Thoracic aorta endothelial cell (primary cell): ENCODE results near the gene CTSE. TPM values are rescaled to one million over a fixed set of nuclear protein-coding genes. Genes with fewer than 3 reads are reported as not detected.

Experiments used
- total RNA-seq: library from RNA; depleted of rRNA; stranded (reverse); fragments of >200 nt; gene quantifications from 2 replicates; pipeline ENCODE4 v1.2.3, GENCODE V29; 2012

CTSE gene
- total RNA-seq = 0.36 TPM in 1 of 2 replicates, not detected in the other

DNA sequence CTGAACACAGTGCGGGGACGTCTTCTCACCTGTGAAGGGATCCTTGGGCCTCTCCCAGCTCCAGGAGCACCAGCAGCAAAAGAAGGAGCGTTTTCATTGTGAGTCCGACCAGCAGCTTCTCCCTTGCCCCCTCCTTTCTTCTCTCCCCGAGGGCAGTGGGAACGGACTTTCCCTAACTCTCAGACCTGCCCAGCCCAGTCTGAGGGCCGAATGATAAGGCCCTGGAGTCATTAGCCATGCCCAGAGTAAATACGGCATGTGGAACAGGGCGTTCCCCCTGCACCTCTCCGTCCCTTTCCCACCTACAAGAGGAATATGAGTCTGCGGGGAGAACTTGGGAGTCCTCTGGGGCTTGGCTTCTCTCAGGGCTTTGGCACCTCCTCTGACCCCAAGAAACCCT, at the start of gene CTSE:
TSS of gene CTSE (minus strand) at position 201 of the 400 bp plus-strand sequence. CDS start at position 97, 104 bp downstream.

DNA sequence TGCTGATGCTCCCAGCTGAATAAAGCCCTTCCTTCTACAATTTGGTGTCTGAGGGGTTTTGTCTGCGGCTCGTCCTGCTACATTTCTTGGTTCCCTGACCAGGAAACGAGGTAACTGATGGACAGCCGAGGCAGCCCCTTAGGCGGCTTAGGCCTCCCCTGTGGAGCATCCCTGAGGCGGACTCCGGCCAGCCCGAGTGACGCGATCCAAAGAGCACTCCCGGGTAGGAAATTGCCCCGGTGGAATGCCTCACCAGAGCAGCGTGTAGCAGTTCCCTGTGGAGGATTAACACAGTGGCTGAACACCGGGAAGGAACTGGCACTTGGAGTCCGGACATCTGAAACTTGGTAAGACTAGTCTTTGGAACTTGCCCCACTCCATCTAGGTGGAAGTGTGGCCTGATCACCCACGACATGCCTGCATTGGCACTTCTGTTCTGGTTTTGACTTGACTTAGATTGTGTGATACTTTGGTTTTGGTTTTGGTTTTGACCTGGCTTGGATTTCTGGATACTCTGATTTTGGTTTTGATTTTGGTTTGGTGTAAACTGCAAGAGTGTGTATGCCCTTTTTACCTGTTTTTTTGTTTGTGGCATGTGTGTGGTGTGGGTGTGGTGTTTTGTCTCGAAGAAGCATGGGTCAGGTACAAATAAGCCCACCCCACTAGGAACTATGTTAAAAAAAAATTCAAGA, 29.4 kb upstream of the CTSE start, which contains the start of gene RHEX:
TSS of gene RHEX (plus strand) at position 255 of the 692 bp plus-strand sequence. CDS start 44,656 bp downstream, outside the sequence.

DNA sequence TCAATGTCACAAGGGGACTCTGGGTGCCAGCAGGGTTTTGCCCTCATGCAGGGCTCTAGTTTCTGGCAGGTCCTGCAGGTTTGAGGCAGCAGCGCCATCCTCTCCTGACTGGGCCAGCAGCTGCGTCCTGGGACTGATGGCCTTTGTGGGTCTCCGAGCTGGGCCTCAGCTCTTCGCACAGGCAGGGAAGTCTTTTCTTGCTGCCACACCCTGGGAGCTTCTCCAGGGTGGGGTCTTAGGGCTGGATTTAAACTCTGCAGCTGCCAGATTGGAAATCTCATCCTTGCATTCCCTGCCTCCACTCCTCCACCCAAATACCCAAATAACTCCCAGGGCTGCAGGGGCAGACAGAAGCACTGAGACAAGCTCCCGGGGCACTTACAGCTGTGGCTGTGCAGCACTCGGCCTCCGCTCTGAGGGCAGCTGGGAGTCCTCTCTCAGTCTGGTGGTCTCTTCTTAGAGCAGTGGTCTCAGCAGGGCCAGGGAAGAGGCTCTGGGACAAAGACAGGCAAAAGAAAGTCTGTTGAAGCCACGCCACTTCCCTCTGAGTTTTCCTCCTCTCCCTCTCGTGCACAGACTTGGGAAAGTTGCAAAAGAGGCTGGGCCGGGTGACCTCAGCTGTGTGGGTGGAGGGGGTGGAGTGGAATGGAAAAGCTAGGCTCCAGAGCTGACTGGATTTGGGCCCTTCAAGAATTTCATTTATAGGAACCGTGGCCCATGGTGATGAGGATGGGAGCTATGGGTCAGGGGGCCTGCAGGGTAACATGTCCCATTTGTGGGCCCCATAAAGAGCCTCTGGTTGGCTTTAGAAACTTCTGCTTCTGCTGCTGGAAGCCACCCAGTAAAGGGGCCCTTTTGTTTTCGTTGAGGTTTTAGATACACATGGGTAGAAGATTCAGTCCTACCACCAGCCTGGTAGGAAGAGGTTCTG, 20.6 kb downstream of the CTSE start, which contains the start of gene RAB7B:
TSS of gene RAB7B (minus strand) at position 525 of the 931 bp plus-strand sequence. CDS start 9,260 bp downstream, outside the sequence.

Other genes starting within 250 kb of the CTSE start
- 23.9 and 24.5 TPM in 2 replicates for gene RAB29, start 248.4 kb downstream of the CTSE start, total RNA-seq
- gene SLC41A1, start 210.7 kb downstream of the CTSE start, total RNA-seq = 16.0 and 22.6 TPM in 2 replicates
- not detected in 2 replicates for gene PM20D1, start 173.8 kb downstream of the CTSE start, total RNA-seq
- 0.22 TPM in 1 of 2 replicates, not detected in the other for gene SLC26A9, start 80.4 kb downstream of the CTSE start, total RNA-seq
- gene RAB7B, start 20.5 kb downstream of the CTSE start, total RNA-seq = 0.13 TPM in 1 of 2 replicates, not detected in the other
- not detected in 2 replicates for gene RHEX, start 29.3 kb upstream of the CTSE start, total RNA-seq
- gene AVPR1B, start 93.5 kb upstream of the CTSE start, total RNA-seq = not detected in 2 replicates
- gene FAM72A, start 178.9 kb upstream of the CTSE start, total RNA-seq = 5.3 and 6.9 TPM in 2 replicates
- 113 and 165 TPM in 2 replicates for gene SRGAP2, start 179.6 kb upstream of the CTSE start, total RNA-seq